ENCODE results near the gene NACAD.

- TF ChIP-seq CTCF (IDR thresholded peaks at IDR 0.05) = no peak
- TF ChIP-seq POLR2A (IDR thresholded peaks at IDR 0.05) = no peak
Measured at GRCh38 chr7:45130910-45131309, 42.1 kb upstream of the NACAD start.
